ENCODE results near the gene PTPRM.

Gene PTPRM

GRCh38 chr18:7758764-7759163 lies 191.6 kb downstream of the PTPRM start:
- ChIA-PET CTCF (no interaction called here), POLR2A (ENCODE audit: low non-redundant PET) (no interaction called here)
- TF ChIP-seq CTCF (conservative IDR thresholded peaks at IDR 0.05; ENCODE audit: low read depth), result no peak
- no peak for DNase-seq (ENCODE audit: low spot score)
- H3K27ac ChIP-seq, result no peak overlapping the region

GRCh38 chr18:7760967-7761948 lies 194.1 kb downstream of the PTPRM start:
- H3K27ac ChIP-seq, result no peak overlapping the region
- TF ChIP-seq CTCF (conservative IDR thresholded peaks at IDR 0.05; ENCODE audit: low read depth), result no peak
- no peak for DNase-seq (ENCODE audit: low spot score)
- ChIA-PET CTCF (no interaction called here), POLR2A (ENCODE audit: low non-redundant PET) (no interaction called here)

GRCh38 chr18:7764405-7764804 lies 197.3 kb downstream of the PTPRM start:
- TF ChIP-seq CTCF (conservative IDR thresholded peaks at IDR 0.05; ENCODE audit: low read depth), result no peak
- ChIA-PET POLR2A (ENCODE audit: low non-redundant PET) (no interaction called here), CTCF (interaction anchor here (0.7 kb wide), 1 partner anchor 62 kb away, joined by 3 read pairs; no protein-coding TSS in a partner anchor)
- no peak overlapping the region for H3K27ac ChIP-seq
- DNase-seq (ENCODE audit: low spot score), result no peak

GRCh38 chr18:7766346-7766745 lies 199.2 kb downstream of the PTPRM start:
- TF ChIP-seq CTCF (conservative IDR thresholded peaks at IDR 0.05; ENCODE audit: low read depth), result no peak
- ChIA-PET POLR2A (ENCODE audit: low non-redundant PET) (no interaction called here), CTCF (no interaction called here)
- no peak overlapping the region for H3K27ac ChIP-seq
- no peak for DNase-seq (ENCODE audit: low spot score)

- H3K27ac ChIP-seq, result no peak overlapping the region
- no peak for DNase-seq (ENCODE audit: low spot score)
- TF ChIP-seq CTCF (conservative IDR thresholded peaks at IDR 0.05; ENCODE audit: low read depth), result no peak
- POLR2A ChIA-PET (ENCODE audit: low non-redundant PET), result no interaction called here
- CTCF ChIA-PET, result interaction anchor here (0.7 kb wide), 1 partner anchor 521 kb away, joined by 5 read pairs; no protein-coding TSS in a partner anchor
Measured at GRCh38 chr18:7766817-7767216, 199.7 kb downstream of the PTPRM start.

GRCh38 chr18:7770908-7771307 lies 203.8 kb downstream of the PTPRM start:
- no peak for DNase-seq (ENCODE audit: low spot score)
- ChIA-PET CTCF (no interaction called here), POLR2A (ENCODE audit: low non-redundant PET) (no interaction called here)
- no peak overlapping the region for H3K27ac ChIP-seq
- TF ChIP-seq CTCF (conservative IDR thresholded peaks at IDR 0.05; ENCODE audit: low read depth), result no peak

Data from RWPE1 (cell line).